ENCODE results near the gene SEPTIN2. TPM values are rescaled to one million over a fixed set of nuclear protein-coding genes. Genes with fewer than 3 reads are reported as not detected.
A peak's percentile ranks its signal among the peaks of the same experiment; 100 is the strongest.
"Not testable (repeated sequence)": the region's sequence is repeated elsewhere in the genome, so short reads cannot be mapped to it uniquely, and the experiment has no call there.

Gene SEPTIN2
- total and polyA plus RNA-seq, 5 donors: 153 to 335 (median 243) TPM

- Histone ChIP-seq H3K9me3 (ENCODE audit: control insufficient read depth, low read length) (no peaks in the 10 kb centered on the region), H3K27me3 (ENCODE audit: control insufficient read depth, insufficient read depth) (no peaks in the 10 kb centered on the region), H3K4me3 (ENCODE audit: low read length) (no peak overlapping the region), H3K27ac (ENCODE audit: low read length) (no peak overlapping the region), H3K4me1 (ENCODE audit: control insufficient read depth, insufficient read depth, low read length) (peaks cover 2% of the 10 kb centered on the region)
- intact Hi-C loops (cut with DNase I): no loop called here
- WGBS: 75% methylated on average over 6 of the region's 6 CpGs
- no peak for DNase-seq
- ATAC-seq: no peak
Observed at GRCh38 chr2:241386519-241386918, 70.8 kb downstream of the SEPTIN2 start.

- 88% methylated on average over 2 of the region's 2 CpGs for WGBS
- no peak for ATAC-seq
- no peaks in the 10 kb centered on the region for H3K27me3 ChIP-seq (ENCODE audit: control insufficient read depth, insufficient read depth)
- no peak overlapping the region for H3K27ac ChIP-seq (ENCODE audit: low read length)
- peaks cover 3% of the 10 kb centered on the region for H3K4me1 ChIP-seq (ENCODE audit: control insufficient read depth, insufficient read depth, low read length)
- no peak overlapping the region for H3K4me3 ChIP-seq (ENCODE audit: low read length)
- no peak for DNase-seq
- H3K9me3 ChIP-seq (ENCODE audit: control insufficient read depth, low read length): no peaks in the 10 kb centered on the region
- intact Hi-C loops (cut with DNase I): no loop called here
Observed at GRCh38 chr2:241389697-241390096, 74.0 kb downstream of the SEPTIN2 start.

GRCh38 chr2:241390301-241391206 lies 74.8 kb downstream of the SEPTIN2 start:
- no peaks in the 10 kb centered on the region for H3K27me3 ChIP-seq (ENCODE audit: control insufficient read depth, insufficient read depth)
- intact Hi-C loops (cut with DNase I): no loop called here
- no peak overlapping the region for H3K27ac ChIP-seq (ENCODE audit: low read length)
- peaks cover 3% of the 10 kb centered on the region for H3K4me1 ChIP-seq (ENCODE audit: control insufficient read depth, insufficient read depth, low read length)
- H3K9me3 ChIP-seq (ENCODE audit: control insufficient read depth, low read length): no peaks in the 10 kb centered on the region
- no peak overlapping the region for H3K4me3 ChIP-seq (ENCODE audit: low read length)
- 87% methylated on average over 9 of the region's 9 CpGs for WGBS
- DNase-seq (no peak), ATAC-seq (no peak)

- 84% methylated on average over 6 of the region's 6 CpGs for WGBS
- H3K27me3 ChIP-seq (ENCODE audit: control insufficient read depth, insufficient read depth): no peaks in the 10 kb centered on the region
- no peak overlapping the region for H3K4me3 ChIP-seq (ENCODE audit: low read length)
- peak in 1 of 2 donors; percentile 44 for ATAC-seq
- peaks cover 1% of the 10 kb centered on the region for H3K4me1 ChIP-seq (ENCODE audit: control insufficient read depth, insufficient read depth, low read length)
- no peaks in the 10 kb centered on the region for H3K9me3 ChIP-seq (ENCODE audit: control insufficient read depth, low read length)
- H3K27ac ChIP-seq (ENCODE audit: low read length): no peak overlapping the region
- intact Hi-C loops (cut with DNase I): no loop called here
- DNase-seq: no peak
Observed at GRCh38 chr2:241391892-241392665, 76.4 kb downstream of the SEPTIN2 start.

- intact Hi-C loops (cut with DNase I); H3K4me1 ChIP-seq (ENCODE audit: control insufficient read depth, insufficient read depth, low read length): not testable (repeated sequence)
- 98% methylated on average over 4 of the region's 4 CpGs for WGBS
Observed at GRCh38 chr2:241392753-241393152, 77.0 kb downstream of the SEPTIN2 start.

GRCh38 chr2:241393524-241394196 lies 77.9 kb downstream of the SEPTIN2 start:
- no peak overlapping the region for H3K27ac ChIP-seq (ENCODE audit: low read length)
- no peak for DNase-seq
- no peak overlapping the region for H3K4me3 ChIP-seq (ENCODE audit: low read length)
- H3K4me1 ChIP-seq (ENCODE audit: control insufficient read depth, insufficient read depth, low read length): peaks cover 1% of the 10 kb centered on the region
- ATAC-seq: no peak
- 90% methylated on average over 3 of the region's 3 CpGs for whole genome bisulfite sequencing
- intact Hi-C loops (cut with DNase I): no loop called here
- H3K9me3 ChIP-seq (ENCODE audit: control insufficient read depth, low read length): no peaks in the 10 kb centered on the region
- H3K27me3 ChIP-seq (ENCODE audit: control insufficient read depth, insufficient read depth): no peaks in the 10 kb centered on the region

More at GRCh38 chr2:241392753-241393152, 77.0 kb downstream of the SEPTIN2 start:
- not testable (repeated sequence) for DNase-seq; H3K9me3 ChIP-seq (ENCODE audit: control insufficient read depth, low read length); H3K27ac ChIP-seq (ENCODE audit: low read length); H3K4me3 ChIP-seq (ENCODE audit: low read length); ATAC-seq; H3K27me3 ChIP-seq (ENCODE audit: control insufficient read depth, insufficient read depth)

GRCh38 chr2:241396809-241397208 lies 81.1 kb downstream of the SEPTIN2 start:
- intact Hi-C loops (cut with DNase I); H3K4me1 ChIP-seq (ENCODE audit: control insufficient read depth, insufficient read depth, low read length); ATAC-seq; DNase-seq; H3K27me3 ChIP-seq (ENCODE audit: control insufficient read depth, insufficient read depth); H3K9me3 ChIP-seq (ENCODE audit: control insufficient read depth, low read length); H3K4me3 ChIP-seq (ENCODE audit: low read length); H3K27ac ChIP-seq (ENCODE audit: low read length): not testable (repeated sequence)
- WGBS: 96% methylated on average over 6 of the region's 6 CpGs

GRCh38 chr2:241399941-241400922 lies 84.5 kb downstream of the SEPTIN2 start:
- H3K4me3 ChIP-seq (ENCODE audit: low read length): no peak overlapping the region
- intact Hi-C loops (cut with DNase I): no loop called here
- no peak for DNase-seq
- 88% methylated on average over 10 of the region's 10 CpGs for WGBS
- no peak overlapping the region for H3K27ac ChIP-seq (ENCODE audit: low read length)
- H3K4me1 ChIP-seq (ENCODE audit: control insufficient read depth, insufficient read depth, low read length): no peaks in the 10 kb centered on the region
- H3K27me3 ChIP-seq (ENCODE audit: control insufficient read depth, insufficient read depth): no peaks in the 10 kb centered on the region
- no peak for ATAC-seq
- H3K9me3 ChIP-seq (ENCODE audit: control insufficient read depth, low read length): no peaks in the 10 kb centered on the region

All from right cardiac atrium (tissue), 5 donors.